Femur (tissue), 1 donor: ENCODE data around the gene TUNAR.

Source experiments
- DNase-seq: peaks from one replicate; pipeline ENCODE4 v3.0.0-alpha.2; 2017

Gene TUNAR

DNA sequence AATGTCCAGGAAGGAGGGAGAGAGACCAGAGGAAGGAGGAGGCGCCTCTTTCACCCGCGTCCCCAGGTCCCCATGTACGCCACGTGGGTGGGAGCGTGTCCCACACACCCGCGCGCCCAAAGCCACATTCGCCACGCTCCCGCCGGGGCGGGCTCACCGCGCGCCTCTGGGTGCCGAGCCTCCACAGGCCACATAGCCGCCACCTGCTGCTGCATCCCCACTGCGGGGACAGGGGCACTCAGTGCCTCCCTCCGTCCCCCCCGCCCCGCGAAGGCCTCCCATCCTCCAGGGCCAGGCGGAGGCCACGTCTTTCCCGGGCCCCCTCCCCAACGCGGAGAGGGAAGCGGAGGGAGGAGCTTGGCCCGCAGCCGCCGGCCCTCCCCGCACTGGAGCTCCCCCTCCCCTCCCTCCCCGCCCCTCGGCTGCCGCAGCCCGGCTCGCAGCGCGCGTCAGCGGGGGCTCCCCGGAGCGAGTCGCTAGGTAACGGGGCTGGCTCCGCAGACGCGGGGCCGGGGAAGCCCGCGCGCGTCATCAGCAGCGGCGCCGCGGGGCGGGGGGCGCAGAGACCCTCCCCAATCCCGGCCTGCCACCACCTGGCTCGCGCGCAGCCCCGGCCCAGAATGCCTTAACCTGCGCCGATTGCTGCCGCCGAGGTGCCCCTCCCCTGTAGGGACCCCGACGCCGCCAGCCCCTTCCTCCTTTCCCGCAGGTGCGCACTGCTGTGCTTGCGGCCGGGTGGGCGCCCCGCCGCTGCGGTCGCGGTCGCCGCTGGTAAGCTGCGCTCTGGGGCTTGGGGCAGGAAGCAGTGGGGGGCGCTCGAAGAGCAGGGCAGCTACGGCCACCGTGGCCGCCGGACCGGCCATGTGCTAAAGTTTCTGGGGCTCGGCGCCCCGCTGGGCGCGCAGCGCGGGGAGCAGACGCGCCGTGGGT lies 536 bp upstream of the TUNAR start:
- DNase-seq, result no peak

DNA sequence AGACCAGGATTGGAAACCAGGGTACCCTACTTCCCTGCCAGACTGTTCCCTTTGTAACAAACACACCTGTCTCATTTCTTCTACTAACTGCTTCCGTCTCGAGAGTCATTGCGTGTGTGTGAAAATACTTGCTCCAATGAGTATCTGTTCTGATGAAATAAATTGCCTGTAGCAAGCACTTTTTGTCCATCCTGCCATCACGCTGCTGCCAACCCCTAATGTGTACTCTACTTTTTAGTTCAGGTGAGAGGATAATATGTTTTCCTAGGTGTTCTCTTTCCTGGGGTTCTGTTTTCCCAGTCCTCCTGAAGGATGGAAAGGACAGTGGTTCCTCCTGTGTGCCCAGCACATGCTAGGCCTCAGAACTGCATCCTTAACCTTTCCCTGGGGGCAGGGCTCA lies 1.0 kb downstream of the TUNAR start:
- no peak for DNase-seq

DNA sequence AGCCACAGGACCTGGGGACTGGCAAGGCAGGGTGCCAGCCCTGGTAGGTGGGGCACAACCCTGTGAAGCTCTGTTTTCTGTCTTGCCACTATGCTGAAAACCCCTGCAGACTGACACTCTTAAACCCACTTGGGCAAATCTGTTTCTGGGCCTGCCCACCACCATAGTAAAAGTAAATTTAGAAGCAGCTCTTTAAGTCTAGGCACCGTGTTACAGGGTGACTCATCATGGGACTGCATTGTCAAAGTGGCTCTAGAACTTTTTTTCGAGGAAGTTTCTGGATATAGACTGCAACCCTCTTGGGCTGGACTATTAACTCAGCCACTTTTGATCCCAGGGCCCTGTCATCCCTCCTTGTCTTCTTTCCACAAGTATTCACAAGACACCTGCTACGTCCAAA lies 7.7 kb downstream of the TUNAR start:
- DNase-seq, result no peak

DNA sequence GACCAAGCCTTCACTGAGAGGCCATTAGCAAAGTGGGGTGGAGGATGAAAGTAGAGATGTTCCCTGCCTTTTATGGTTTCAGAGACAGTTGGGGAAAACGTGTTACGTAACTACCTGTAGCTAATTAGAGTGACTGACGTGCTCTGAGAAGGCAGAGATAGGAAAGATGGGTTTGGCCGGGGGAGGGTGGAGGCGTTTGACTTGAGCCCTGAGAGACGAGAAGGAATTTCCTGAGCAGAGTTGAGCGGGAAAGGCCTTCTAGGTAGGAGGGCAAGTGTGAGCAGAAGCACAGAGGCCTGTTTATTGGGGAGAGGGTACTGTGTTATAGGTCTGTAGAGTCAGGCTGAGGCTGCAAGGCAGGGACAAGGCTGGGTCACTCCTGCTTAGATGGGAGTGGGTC lies 8.6 kb downstream of the TUNAR start:
- DNase-seq, result no peak

DNA sequence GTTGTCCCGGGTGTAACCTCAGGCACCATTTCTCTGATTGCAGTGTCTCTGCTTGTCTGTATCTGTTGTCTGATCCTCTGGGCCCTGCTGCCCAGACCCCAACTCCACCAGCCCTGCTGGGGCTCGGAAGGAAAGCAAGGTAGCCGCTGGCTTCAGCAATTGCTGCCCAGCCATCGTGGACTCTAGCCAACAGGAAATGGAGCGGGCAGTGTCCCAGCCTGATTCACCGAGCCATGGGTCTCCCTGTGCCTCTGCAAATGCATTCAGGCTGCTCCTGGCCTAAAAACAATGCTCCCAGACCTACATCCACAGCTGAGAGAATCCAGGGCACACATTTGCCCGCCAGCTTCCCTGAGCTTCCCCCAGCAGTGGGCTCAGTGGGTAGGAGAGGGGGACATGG lies 9.2 kb downstream of the TUNAR start:
- DNase-seq, result no peak

DNA sequence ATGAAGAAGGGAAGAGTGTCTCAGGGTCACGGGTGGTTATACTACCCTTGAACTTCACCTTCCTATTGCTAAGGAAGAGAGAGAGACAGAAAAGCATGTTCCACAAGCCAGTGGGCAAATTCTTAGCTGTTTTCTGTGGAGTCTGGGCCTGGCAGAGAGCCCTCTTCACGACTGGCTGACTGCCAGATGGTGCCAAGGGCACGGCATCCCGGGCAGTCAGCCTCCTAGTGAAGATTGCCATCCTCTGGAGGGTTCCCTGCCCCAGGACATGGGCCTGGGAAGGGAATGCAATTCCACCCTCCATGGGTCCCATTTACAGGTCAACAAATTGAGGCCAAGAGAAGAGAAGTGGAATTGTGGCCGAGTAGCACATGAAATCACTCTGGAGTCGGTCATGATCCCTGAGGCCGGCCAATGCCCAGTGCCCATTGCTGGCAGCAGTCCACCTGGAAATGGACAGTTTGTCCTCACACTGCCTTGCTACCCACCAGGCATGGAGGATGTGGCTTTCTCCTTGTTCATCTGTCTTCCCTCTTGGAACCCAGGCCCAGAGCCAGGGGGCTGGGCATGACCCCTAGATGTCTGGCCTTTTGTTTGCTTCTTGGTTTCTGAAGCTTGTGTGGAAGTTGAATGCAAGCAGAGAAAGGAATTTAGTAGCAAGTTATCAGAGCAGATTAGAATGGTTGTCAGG lies 9.9 kb downstream of the TUNAR start:
- DNase-seq, result no peak

DNA sequence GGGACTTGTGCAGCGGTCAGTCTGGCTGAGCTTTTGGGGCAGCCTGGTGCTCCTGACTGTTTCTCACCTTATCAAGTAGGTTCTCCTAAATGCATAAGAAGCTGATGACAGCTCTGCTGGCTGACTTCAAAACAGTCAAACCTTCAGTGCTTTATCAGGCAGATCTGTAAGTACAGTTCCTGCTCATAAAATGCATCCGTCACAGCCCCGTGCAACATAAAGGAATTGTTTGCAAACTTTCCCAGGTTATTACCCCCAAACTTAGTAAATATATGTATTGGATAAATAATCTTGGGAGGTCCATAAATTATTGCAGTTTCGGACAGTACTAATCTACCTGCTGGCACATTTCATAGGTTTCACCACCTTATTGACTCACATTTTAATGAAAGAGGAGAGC lies 10.7 kb downstream of the TUNAR start:
- DNase-seq, result no peak

DNA sequence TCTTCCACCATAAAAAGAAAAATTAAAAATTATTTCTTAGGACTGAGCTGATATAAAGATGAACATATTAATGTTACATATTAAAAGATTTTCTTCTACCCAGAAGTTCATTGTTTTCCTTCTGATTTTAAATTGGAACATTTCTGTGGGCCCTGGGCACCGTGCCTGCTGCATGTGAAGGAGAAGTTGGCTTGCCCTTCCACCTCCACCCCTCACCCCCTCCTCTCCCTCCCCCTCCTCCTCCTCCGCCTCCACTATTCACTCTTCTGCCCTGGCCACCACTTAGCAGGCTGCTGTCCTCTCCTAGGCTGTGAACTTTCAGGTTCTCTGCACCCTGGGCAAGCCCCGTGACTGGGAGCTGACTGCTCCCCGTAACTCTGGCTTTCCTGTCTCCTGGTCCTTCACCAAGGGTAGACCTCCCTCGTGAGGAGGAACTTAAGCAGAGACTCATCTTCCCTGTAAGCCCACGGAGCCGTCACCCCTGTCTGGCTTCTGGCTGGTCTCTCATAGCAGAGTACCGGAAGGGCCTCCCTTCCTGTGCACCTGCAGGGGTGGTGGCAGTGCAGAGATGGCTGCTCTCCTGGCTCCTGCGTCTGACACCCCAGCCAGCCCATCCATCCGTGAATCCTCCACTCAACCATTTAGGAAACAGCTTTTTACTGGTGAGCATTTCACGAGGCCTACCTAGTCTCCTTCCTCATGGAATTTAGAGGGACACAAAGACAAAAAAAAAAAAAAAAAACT lies 12.8 kb downstream of the TUNAR start:
- no peak for DNase-seq

DNA sequence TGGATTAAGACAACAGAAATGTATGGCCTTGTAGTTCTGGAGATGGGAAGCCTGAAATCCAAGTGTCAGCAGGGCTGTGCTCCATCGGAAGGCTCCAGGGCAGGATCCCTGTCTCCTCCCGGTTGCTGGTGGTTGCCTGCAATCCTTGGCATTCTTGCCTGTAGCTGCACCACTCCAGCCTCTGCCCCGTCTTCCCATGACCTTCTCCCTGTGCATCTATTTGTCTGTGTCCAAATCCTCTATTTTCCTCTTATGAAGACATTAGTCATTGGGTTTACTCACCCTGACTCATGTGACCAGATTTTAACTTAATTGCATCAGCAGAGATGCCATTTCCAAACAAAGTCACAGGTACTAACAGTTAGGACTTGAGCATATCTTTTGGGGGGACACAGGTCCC lies 15.1 kb downstream of the TUNAR start:
- DNase-seq, result no peak

DNA sequence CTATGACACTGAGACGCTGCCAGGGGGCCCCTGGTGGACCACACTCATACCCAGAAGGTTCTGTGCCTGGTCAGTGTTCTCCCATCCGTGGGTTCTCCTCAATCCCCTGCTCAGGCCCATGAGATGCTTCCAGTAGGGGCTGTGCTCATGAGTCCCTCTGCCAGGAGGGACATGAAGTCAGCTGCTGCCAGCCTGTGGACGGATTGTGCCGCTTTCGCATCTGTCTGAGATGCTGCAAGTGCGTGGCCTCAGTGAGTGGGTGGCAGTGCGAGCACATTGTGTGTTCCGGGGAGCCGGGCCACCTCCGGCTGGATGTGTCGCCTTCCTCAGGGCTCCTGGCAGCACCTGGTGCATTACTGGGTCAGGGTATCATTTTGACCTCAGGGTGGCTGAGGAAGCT lies 15.5 kb downstream of the TUNAR start:
- DNase-seq, result no peak

DNA sequence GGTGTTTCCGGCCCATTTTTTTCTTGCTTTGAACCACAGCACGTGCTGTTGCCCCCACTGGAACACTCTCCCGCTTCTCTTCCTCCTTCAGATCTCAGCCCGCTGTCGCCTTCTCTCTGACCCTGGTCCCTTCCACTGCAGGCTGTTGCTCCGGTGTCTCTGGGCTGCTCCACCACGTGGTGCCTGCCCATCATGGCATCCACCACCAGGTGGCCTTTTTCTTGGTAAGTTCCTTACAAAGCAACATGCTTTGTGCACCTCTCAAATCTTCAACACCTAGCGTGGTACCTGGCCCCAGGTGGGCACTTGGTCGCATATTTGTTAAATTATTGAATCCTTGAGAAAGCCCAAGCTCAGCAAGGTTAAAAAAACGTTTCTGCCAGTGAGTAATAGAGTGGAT lies 19.1 kb downstream of the TUNAR start:
- no peak for DNase-seq

DNA sequence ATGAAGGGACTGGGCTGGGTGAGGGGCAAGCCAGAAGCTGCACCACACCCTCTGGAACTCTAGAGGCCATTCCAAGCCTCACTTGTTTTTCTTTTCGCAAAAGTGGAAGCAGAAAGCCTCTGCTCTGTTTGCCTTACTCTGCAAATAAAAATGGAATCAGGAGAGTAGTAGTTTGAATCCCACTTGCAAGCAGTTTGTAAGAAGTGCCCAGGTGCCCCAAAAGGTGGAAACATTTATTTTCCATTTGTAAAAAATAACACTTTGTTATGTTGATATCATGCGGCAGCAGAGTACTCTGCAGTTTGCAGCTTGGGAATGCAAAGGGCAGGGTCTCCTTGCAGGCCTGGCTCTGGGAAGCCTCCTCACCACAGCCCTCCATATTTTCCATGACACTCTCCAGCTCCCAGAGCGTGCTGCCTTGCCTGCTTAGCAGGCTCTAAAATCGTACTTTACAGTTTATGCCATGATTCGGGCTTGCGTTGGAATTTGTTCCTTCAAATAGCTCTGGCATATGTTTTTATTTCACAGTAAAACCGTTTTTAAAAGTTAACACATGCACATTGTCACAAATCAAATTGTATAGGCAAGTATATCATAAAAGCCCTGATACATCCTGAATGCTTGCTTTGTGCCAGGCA lies 20.0 kb downstream of the TUNAR start:
- no peak for DNase-seq

DNA sequence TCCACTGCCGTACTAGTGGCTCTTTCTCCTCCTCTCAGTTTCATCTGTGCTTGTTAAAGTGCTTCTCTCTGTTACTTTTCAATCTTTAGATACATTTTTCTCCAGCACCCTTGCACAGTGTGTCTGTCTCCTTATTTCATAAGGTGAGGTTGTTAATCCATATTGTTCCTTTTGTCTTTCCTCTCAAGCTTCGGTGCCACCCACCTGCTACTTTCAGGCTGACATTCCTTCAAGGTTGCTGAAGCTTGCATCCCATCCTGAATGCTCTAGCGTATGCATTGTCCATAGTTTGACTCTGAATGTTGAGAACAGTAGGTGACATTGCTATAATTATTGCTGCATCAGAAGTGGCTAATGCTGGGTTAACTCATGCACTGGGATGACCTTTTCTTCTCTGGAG lies 20.6 kb downstream of the TUNAR start:
- no peak for DNase-seq

DNA sequence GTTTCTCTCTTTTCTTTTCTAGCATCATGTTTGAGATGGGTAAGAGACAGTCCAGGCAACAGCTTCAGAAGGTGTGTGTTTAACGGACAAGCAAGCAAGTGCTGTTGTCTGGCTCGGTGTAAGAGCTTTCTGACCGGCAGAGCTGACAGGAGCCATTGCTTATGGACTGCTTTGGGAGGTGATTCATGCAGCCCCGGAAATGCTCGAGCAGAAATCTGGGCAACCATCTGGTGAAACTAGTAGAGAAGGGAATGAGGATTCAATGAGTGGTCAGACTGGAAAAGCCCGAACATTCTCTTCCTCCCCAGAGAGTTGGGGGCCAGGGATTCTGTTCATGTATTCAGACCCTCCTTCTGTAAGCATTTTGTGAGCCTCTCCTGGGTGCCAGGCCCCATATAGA lies 24.4 kb downstream of the TUNAR start:
- DNase-seq, result no peak

DNA sequence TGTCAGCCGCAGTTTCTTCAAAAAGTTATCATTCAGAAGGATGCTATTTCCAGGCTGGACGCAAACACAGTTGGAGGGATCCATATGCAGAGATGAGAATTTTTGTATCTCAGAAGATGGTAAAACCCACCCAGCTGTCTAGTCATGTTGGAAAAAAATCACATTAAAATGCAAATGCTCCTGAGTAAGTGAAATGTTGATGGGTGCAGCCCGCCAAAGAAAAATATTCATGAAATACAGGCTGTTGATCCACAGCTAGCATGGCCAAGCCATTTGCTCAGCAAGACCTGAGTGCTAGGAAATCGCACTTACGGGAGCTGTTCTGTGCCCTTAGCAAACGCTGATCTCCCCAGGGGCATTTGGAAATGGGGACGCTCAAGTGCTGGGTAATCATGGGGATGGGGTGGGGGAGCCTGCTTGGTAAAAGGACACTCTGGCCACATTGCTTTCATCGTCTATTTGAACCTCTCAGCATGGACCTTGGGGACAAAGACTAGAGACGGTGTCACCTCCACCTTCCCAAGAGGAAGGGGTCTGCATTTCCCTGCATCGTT lies 25.7 kb downstream of the TUNAR start:
- DNase-seq, result no peak

DNA sequence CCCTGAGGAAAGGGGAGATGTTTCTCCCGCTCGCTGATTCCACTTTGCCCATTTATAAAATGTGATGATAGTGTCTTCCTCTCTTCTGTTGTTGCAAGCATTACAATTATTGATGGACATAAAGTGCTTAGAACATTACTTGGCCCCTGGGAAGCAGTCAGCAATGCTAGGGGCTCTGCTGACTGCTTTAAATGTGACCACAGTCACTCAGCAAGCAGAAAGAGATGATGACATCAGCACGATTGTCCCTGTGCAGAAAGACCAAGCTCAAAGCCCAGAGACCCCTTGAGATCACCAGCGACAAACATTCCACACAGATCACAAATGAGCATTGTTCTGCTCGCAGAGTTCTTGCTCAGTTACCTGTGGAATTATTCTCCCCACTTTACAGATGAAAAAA lies 26.5 kb downstream of the TUNAR start:
- no peak for DNase-seq

DNA sequence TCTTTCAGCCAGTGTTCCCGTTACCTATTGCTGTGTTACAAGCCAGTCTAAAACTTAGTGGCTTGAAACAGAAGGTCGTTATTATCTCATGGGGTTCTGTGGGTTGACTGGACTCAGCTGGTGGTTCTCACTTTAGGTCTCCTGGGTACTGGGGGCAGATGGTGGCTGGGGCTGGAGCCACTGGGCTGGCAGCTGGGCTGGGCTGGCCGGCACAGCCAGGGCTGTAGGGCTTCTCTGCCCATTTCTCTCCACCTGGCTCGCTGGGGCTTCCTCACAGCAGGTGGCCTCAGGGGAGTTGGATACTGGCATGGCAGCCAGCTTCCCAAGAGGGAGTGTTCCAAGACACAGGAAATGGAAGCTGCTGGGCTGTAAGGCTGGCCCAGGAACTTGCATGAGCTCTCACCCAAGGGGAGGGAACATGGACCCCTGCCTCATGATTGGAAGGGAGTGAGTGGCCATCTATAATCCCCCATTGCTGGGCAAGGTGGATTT lies 27.0 kb downstream of the TUNAR start:
- no peak for DNase-seq

DNA sequence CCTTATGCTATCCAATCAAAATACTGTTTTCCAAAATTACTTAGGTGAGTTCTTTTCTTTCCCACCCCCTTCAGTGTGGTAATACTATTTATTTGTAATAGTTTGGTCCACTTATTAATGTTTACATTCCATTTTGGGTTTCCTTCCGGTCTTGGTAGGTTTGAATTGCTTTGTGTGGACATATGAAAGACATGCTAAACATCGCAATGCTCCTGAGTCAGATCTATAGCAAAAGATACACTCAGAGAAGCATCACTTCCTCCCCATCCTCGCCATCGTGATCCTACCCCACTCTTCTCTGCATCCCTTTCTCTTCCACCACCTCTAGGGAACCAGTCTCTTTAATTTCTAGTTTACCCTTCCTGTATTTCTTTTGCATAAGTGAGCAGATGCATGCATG lies 30.0 kb downstream of the TUNAR start:
- DNase-seq, result no peak

DNA sequence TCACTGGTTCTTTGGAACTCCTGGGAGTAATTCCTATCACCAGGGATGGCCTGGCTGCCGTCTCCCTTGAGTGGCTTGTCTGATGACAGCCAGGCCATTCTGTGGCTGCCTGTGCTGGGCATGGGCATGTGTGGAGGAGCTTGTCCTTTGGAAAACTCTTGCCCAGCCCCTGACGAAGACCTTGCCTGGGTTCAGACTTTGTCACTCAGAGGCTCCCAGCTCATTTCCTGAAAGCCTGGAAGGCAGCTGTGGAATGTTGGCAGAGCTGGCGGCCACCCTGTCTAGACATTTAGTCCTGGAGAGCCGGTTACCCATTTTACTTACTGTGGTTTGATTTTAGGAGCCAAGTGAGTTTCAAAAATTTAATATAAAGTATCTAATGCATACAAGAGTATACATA lies 34.0 kb downstream of the TUNAR start:
- DNase-seq, result peak; percentile 27

DNA sequence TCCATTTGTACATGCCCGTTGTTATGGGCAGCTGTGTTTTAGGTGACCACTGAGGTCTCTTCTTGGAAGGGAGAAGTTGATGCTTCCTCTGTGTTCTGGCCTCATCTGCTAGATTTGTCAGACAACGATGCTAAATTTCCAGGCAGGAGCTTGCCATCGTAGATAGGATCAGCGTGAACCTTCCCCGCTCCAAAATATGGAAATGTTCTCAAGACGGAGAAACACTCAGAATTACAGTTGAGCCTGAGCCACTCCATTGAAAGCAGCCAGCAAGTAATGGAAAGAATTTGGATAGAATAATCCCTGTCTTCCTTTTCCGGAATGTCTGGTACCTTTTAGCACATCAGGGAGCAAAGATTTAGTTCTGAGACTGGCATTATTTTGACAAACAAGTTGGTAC lies 34.8 kb downstream of the TUNAR start:
- no peak for DNase-seq

DNA sequence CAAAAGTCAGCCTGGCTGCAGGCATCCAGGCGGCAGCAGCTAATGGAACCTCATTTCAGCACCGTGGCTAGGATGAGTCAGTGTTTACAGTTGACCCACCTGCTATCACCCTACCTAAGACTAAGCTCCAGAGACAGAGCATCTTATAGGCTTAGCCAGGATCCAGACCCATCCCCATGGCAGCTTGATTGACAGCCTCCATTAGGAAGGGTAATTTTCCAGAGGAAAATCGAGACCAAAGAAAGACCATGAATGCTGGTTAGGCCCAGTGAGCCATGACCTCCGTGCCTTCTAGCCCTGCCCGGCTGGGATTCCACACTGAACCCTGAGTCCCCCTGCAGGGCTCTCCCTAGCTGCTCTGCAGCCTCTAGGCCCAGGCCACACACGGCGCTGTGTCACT lies 38.7 kb downstream of the TUNAR start:
- DNase-seq, result no peak

DNA sequence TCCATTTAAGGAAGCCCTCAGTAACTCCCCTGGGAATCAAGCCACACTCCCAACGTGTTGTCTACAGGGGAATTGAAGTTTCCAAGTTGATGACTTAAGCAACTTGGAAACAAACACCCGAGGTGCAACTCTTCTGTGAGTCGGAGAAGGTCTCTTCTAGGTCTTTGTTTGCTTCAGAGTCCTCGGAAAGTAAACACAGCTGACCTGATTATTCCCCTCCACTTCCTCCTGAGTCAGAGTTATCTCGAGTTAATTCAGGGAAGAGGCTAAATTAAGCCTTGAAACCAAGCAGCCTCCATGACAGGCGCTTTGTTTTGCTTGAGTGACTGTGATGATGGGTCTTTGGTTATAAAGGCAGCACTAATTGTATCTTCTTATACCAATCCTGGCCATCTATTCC lies 41.8 kb downstream of the TUNAR start:
- no peak for DNase-seq
